ENCODE results near the gene INAVA. TPM values are rescaled to one million over a fixed set of nuclear protein-coding genes. Genes with fewer than 3 reads are reported as not detected.
A peak's percentile ranks its signal among the peaks of the same experiment; 100 is the strongest.

Gene INAVA
- total and polyA plus RNA-seq, 2 donors (not counting 1 experiment from before 2014, with no cell fraction given): 0.02 TPM; not detected in 1

DNA sequence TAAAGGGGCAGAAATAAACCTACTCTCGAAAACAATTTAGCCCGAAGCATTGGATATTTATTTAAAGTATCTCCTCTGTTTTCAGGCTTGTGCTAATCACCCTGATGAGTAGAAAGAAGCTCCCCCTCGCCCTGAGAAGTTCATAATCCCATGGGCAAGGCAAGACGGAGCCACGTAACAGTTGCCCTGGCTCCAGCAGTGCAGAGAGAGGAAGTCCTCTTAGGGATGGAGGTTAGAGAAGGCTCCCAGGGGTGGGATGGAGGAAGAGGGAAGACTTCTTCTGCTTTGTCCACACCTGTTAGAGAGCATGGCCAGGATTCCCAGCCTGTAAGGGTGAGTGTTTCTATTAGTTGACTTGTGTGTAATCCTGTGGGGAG, 25.3 kb upstream of the INAVA start:
- Histone ChIP-seq H3K27ac (ENCODE audit: insufficient read depth, low read length) (no peak overlapping the region), H3K9me3 (ENCODE audit: control insufficient read depth, insufficient read depth, low read depth, low read length) (no peaks in the 10 kb centered on the region), H2AFZ (ENCODE audit: low read length) (no peak overlapping the region)

DNA sequence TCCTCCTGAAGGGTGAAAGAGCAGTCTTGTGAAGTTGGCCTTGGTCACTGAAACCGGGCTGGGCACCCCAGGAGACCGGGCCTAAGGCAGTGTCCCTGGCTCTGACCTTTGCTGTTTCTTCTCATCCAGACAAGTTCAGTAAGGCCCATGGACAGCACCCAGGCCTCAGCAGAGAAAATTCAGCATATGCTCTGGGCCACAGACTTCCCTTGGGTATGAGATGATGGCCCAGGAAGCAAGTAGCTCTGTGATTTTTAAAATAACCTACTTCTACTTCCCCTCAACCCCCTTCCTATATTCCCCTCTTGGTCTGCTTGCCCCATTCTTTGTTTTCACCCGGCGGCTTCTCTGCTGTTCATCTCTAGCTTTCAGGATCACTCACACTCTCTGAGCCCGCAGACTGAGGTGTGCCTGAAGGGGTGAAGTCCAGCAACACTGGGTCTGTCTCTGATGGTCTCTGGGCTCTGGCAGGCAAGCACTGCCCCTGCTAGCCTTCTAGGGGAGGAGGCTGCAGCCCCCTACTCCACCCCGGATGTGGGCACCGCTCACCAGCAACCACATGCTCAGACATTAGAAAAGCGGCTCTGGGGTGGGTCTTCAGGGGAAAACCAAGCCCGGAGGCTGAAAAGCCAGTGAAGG, 24.8 kb upstream of the INAVA start:
- H3K4me1 ChIP-seq (ENCODE audit: control insufficient read depth, extremely low read depth, insufficient read depth, low read length): no peaks in the 10 kb centered on the region
- no peak overlapping the region for H3K27ac ChIP-seq (ENCODE audit: insufficient read depth, low read length)
- no peaks in the 10 kb centered on the region for H4K20me1 ChIP-seq (ENCODE audit: control insufficient read depth, extremely low read depth, insufficient read depth, low read length)
- no peak overlapping the region for H2AFZ ChIP-seq (ENCODE audit: low read length)
- TF ChIP-seq, protein P1, sequence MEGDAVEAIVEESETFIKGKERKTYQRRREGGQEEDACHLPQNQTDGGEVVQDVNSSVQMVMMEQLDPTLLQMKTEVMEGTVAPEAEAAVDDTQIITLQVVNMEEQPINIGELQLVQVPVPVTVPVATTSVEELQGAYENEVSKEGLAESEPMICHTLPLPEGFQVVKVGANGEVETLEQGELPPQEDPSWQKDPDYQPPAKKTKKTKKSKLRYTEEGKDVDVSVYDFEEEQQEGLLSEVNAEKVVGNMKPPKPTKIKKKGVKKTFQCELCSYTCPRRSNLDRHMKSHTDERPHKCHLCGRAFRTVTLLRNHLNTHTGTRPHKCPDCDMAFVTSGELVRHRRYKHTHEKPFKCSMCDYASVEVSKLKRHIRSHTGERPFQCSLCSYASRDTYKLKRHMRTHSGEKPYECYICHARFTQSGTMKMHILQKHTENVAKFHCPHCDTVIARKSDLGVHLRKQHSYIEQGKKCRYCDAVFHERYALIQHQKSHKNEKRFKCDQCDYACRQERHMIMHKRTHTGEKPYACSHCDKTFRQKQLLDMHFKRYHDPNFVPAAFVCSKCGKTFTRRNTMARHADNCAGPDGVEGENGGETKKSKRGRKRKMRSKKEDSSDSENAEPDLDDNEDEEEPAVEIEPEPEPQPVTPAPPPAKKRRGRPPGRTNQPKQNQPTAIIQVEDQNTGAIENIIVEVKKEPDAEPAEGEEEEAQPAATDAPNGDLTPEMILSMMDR (conservative IDR thresholded peaks at IDR 0.05 in 1 of 2, IDR thresholded peaks at IDR 0.05 in 1 of 2; ENCODE audit: low read depth in 1 of 2, low read length in 2 of 2): no peak
- no peak for TF ChIP-seq EZH2 (IDR thresholded peaks at IDR 0.05; ENCODE audit: low read length, missing control alignments)
- no peak overlapping the region for H3K4me3 ChIP-seq (replicated peaks in 1 of 4; ENCODE audit: control extremely low read depth in 1 of 4, insufficient read depth in 1 of 4, low read depth in 3 of 4, low read length in 4 of 4)
- peaks cover 39% of the 10 kb centered on the region for H3K27me3 ChIP-seq (ENCODE audit: control insufficient read depth, insufficient read depth, low read length)
- H3K36me3 ChIP-seq (ENCODE audit: control insufficient read depth, insufficient read depth, low read length): no peaks in the 10 kb centered on the region
- no peak for DNase-seq (ENCODE audit: low read depth in 2 of 2)
- no peak overlapping the region for H3K4me2 ChIP-seq (ENCODE audit: extremely low read depth, insufficient read depth, low read length)
- H3K9me3 ChIP-seq (ENCODE audit: control insufficient read depth, insufficient read depth, low read depth, low read length): no peaks in the 10 kb centered on the region
- H3K79me2 ChIP-seq (ENCODE audit: control insufficient read depth, insufficient read depth, low read length): no peaks in the 10 kb centered on the region
- no peak overlapping the region for H3K9ac ChIP-seq (ENCODE audit: insufficient read depth, low read length)

More for the DNA sequence above, 25.3 kb upstream of the INAVA start:
- H4K20me1 ChIP-seq (ENCODE audit: control insufficient read depth, extremely low read depth, insufficient read depth, low read length): no peaks in the 10 kb centered on the region
- TF ChIP-seq EZH2 (IDR thresholded peaks at IDR 0.05; ENCODE audit: low read length, missing control alignments): no peak
- TF ChIP-seq, protein P1 (conservative IDR thresholded peaks at IDR 0.05 in 1 of 2, IDR thresholded peaks at IDR 0.05 in 1 of 2; ENCODE audit: low read depth in 1 of 2, low read length in 2 of 2): no peak
- H3K36me3 ChIP-seq (ENCODE audit: control insufficient read depth, insufficient read depth, low read length): no peaks in the 10 kb centered on the region
- H3K4me1 ChIP-seq (ENCODE audit: control insufficient read depth, extremely low read depth, insufficient read depth, low read length): no peaks in the 10 kb centered on the region
- H3K4me2 ChIP-seq (ENCODE audit: extremely low read depth, insufficient read depth, low read length): no peak overlapping the region
- no peak for DNase-seq (ENCODE audit: low read depth in 2 of 2)
- no peaks in the 10 kb centered on the region for H3K79me2 ChIP-seq (ENCODE audit: control insufficient read depth, insufficient read depth, low read length)
- no peak overlapping the region for H3K4me3 ChIP-seq (replicated peaks in 1 of 4; ENCODE audit: control extremely low read depth in 1 of 4, insufficient read depth in 1 of 4, low read depth in 3 of 4, low read length in 4 of 4)
- H3K9ac ChIP-seq (ENCODE audit: insufficient read depth, low read length): no peak overlapping the region
- H3K27me3 ChIP-seq (ENCODE audit: control insufficient read depth, insufficient read depth, low read length): peaks cover 34% of the 10 kb centered on the region

DNA sequence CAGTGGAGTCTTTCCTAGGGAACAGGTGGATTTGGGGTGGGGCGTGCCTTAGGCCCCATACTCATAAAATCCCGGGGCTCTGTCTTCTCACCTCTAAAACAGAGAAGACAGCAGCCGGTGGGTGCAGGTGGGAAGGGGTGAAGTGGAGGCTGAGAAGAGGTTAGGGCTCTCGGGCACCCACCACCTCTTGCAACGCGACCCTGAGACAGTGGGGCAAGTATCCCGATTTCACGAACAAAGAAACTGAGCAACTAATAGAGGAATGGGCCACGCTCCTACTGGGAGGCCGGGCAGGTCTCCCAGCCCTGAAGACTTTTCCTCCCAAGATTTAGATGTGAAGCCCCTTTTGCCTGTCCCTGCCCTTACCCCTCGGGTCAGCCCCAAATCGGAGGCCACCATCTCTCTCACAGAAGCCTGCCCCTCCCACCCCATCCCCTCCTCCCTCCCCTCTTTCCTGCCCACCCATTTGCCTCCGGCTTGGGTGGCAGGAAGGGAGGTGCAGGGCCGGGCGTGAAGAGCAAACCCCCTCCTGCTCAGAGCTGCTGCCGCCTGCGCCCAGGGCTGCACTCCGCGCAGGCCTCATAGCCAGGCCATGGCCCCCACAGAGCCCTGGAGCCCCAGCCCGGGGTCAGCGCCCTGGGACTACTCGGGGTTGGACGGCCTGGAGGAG, 22.1 kb upstream of the INAVA start, which contains the start of gene GPR25:
GPR25 (plus strand) TSS at position 536 of the 670 bp plus-strand sequence; CDS start at position 593, 57 bp downstream.
- Histone ChIP-seq H3K9ac (ENCODE audit: insufficient read depth, low read length) (no peak within 1 kb of the TSS), H3K27ac (ENCODE audit: insufficient read depth, low read length) (no peak within 1 kb of the TSS), H3K27me3 (ENCODE audit: control insufficient read depth, insufficient read depth, low read length) (peaks cover 52% of the 10 kb centered on the region), H3K36me3 (ENCODE audit: control insufficient read depth, insufficient read depth, low read length) (no peaks in the 10 kb centered on the region), H2AFZ (ENCODE audit: low read length) (no peak within 1 kb of the TSS), H3K4me2 (ENCODE audit: extremely low read depth, insufficient read depth, low read length) (peak within 1 kb of the TSS; percentile 68), H3K4me3 (replicated peaks in 1 of 4; ENCODE audit: control extremely low read depth in 1 of 4, insufficient read depth in 1 of 4, low read depth in 3 of 4, low read length in 4 of 4) (no peak within 1 kb of the TSS), H3K9me3 (ENCODE audit: control insufficient read depth, insufficient read depth, low read depth, low read length) (no peaks in the 10 kb centered on the region), H3K4me1 (ENCODE audit: control insufficient read depth, extremely low read depth, insufficient read depth, low read length) (no peaks in the 10 kb centered on the region), H3K79me2 (ENCODE audit: control insufficient read depth, insufficient read depth, low read length) (no peaks in the 10 kb centered on the region), H4K20me1 (ENCODE audit: control insufficient read depth, extremely low read depth, insufficient read depth, low read length) (no peaks in the 10 kb centered on the region)
- TF ChIP-seq EZH2 (IDR thresholded peaks at IDR 0.05; ENCODE audit: low read length, missing control alignments): no peak
- TF ChIP-seq, protein P1 (conservative IDR thresholded peaks at IDR 0.05 in 1 of 2, IDR thresholded peaks at IDR 0.05 in 1 of 2; ENCODE audit: low read depth in 1 of 2, low read length in 2 of 2): no peak
- DNase-seq (ENCODE audit: low read depth in 2 of 2): no peak
